COLO829 (cell line): ENCODE results near the gene C1QTNF1.

Experiments used
- DNase-seq: peaks from one replicate; pipeline ENCODE4 v3.0.0; 2012; ENCODE audit warnings: low spot score

Gene C1QTNF1

DNA sequence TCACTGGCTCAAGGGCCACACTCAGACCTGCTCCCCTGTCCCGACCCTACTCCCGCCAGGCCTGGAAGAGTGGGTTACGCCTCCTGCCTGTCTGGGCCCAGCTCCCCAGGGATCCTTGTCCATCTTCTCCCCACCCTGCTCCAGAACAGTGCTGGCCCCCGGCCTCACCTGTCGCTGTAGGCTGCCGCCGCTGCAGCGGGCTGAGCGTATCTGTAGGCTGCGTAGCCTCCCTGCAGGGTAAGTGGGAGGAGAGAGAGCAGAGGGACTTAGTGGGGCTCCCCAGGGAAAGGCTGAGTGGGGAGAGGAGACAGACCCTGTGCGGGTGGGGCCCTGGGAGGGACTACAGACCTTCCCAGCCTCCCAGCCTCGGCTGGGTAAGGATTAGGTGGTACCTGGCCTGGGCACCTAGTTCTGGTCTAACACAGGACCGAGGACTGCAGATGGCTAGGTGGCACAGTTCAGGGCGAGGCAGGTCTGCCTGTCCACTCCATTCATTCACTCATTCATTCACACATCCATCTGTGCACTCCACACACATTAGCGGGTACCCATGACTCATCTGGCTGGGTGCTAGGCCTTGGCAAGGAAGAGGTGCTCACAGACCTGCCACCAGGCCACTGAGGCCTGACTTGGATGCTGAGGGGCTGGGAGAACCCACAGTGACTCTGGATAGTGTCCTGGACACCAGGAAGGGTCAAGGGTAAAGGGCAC, 71.5 kb downstream of the C1QTNF1 start:
- DNase-seq = no peak

DNA sequence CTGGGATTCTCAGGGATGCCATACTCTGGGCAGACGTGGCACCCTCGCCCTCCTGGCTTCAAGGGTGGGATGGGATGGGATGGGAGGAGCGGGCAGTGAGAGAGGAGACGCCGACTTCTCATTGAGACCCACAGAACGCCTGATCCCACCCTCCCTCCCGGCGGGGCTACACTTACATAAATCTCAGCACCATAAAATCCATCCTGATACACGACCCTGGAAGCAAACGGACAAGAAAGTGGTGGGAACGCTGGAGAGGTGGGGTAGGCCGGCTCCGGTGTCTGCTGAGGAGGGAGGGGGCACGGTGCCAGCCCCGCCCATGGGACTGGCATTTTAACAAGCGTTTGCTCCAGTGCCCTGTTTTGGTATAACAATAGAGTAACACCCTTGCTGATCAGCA, 72.5 kb downstream of the C1QTNF1 start:
- no peak for DNase-seq

- DNase-seq = no peak
Measured at GRCh38 chr17:79097226-79098055, 73.5 kb downstream of the C1QTNF1 start.

DNA sequence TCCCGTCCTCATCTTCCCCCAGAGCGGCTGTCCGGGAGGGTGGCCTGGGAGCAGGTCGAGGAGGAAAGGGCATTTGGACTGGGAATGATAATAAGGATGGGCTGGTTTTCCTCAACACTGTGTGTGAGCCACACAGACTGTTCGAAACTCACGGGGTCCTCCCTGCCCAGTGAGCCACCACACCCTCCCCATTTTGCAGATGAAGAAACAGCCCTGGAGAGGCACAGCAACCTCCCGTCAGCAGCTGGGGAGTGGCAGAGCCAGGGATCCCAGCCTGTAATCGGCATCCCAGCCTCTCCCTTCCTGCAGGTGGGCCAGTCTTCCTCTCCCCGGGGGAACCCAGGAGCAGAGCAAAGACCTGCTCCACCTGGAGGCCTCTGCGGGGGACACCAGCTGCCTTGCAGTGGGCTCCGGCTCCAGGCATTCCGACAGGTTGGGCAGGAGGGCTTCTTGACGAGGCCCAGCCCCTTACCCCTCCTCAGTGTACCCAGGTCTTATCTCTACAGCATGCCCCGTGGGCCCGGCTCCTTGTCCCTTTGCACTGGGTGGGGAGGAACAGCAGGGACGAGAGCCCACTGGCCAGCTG, 74.4 kb downstream of the C1QTNF1 start:
- DNase-seq = no peak
